GM23338 (cell line): ENCODE results near the gene NDST4.

Source experiments
- EZH2phosphoT487 ChIP-seq: fragments of 200-600 bp; sonication (generic); IDR thresholded peaks from one replicate; pipeline ENCODE4 v1.8.1; 2018; ENCODE audit warnings: antibody characterized with exemption; ENCODE audit not compliant: unreplicated experiment
- JUNB ChIP-seq: IDR thresholded peaks from one replicate; pipeline ENCODE4 v1.6.1; 2016; ENCODE audit warnings: antibody characterized with exemption; ENCODE audit not compliant: unreplicated experiment
- POLR2AphosphoS5 ChIP-seq: IDR thresholded peaks from 2 replicates; pipeline ENCODE4 v1.6.1; 2016; ENCODE audit warnings: antibody characterized with exemption, low read depth
- ZNF331 ChIP-seq: fragments of 250-450 bp; sonication (Bioruptor Pico); IDR thresholded peaks from 2 replicates; pipeline ENCODE4 v1.5.0; 2020; ENCODE audit warnings: low read depth, mild to moderate bottlenecking, moderate library complexity
- TF ChIP-seq, protein P1 (sequence below), 2 experiments: fragments of 200-600 bp in 1 of 2; sonication (generic) in 1 of 2; conservative IDR thresholded peaks; 2 replicates each; pipeline versions ENCODE4 v1.5.1 to v1.6.1; 2016 to 2017; ENCODE audit warnings: antibody characterized with exemption in 2 of 2, low read depth in 2 of 2, mild to moderate bottlenecking in 2 of 2, moderate library complexity in 1 of 2
- TF ChIP-seq, protein P2 (sequence below): IDR thresholded peaks from one replicate; pipeline ENCODE4 v1.6.1; 2018; ENCODE audit warnings: antibody characterized with exemption; ENCODE audit not compliant: unreplicated experiment

DNA sequence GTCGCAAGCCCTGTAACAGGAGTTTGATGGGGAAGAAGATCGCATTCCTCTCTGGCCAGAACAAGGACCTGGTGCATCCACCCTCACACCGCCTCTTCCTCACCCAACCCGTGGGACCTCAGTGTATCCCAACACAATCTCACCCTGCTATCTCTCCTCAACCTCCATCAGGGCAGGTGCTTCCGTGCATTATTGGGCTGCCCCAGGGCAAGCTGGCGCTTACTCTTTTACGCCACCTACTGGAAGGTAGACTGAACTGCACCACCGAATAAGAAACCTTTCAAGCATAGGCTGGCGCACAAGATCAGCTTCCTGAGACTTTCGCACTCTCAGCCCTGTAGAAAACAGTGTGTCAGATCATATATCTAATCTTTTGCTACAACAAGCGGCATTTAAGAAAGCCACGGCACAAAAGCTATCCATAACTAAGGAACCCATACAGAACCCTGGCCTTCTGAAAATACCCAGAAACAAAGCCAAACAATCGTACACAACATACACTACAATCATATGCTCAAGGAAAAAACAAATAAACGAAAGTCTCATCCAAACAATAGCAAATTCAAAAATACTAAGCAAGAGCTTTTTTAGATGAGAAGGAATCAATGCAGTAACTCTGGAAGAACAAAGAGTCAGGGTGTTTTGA is 305.5 kb downstream of the NDST4 start:
- TF ChIP-seq, protein P1, sequence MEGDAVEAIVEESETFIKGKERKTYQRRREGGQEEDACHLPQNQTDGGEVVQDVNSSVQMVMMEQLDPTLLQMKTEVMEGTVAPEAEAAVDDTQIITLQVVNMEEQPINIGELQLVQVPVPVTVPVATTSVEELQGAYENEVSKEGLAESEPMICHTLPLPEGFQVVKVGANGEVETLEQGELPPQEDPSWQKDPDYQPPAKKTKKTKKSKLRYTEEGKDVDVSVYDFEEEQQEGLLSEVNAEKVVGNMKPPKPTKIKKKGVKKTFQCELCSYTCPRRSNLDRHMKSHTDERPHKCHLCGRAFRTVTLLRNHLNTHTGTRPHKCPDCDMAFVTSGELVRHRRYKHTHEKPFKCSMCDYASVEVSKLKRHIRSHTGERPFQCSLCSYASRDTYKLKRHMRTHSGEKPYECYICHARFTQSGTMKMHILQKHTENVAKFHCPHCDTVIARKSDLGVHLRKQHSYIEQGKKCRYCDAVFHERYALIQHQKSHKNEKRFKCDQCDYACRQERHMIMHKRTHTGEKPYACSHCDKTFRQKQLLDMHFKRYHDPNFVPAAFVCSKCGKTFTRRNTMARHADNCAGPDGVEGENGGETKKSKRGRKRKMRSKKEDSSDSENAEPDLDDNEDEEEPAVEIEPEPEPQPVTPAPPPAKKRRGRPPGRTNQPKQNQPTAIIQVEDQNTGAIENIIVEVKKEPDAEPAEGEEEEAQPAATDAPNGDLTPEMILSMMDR (conservative IDR thresholded peaks at IDR 0.05; ENCODE audit: low read depth in 2 of 2) = peak; percentile 84 to 91
- TF ChIP-seq POLR2AphosphoS5 (no peak), ZNF331 (CRISPR knock-in tag) (no peak), JUNB (no peak), EZH2phosphoT487 (no peak)
- TF ChIP-seq, protein P2, sequence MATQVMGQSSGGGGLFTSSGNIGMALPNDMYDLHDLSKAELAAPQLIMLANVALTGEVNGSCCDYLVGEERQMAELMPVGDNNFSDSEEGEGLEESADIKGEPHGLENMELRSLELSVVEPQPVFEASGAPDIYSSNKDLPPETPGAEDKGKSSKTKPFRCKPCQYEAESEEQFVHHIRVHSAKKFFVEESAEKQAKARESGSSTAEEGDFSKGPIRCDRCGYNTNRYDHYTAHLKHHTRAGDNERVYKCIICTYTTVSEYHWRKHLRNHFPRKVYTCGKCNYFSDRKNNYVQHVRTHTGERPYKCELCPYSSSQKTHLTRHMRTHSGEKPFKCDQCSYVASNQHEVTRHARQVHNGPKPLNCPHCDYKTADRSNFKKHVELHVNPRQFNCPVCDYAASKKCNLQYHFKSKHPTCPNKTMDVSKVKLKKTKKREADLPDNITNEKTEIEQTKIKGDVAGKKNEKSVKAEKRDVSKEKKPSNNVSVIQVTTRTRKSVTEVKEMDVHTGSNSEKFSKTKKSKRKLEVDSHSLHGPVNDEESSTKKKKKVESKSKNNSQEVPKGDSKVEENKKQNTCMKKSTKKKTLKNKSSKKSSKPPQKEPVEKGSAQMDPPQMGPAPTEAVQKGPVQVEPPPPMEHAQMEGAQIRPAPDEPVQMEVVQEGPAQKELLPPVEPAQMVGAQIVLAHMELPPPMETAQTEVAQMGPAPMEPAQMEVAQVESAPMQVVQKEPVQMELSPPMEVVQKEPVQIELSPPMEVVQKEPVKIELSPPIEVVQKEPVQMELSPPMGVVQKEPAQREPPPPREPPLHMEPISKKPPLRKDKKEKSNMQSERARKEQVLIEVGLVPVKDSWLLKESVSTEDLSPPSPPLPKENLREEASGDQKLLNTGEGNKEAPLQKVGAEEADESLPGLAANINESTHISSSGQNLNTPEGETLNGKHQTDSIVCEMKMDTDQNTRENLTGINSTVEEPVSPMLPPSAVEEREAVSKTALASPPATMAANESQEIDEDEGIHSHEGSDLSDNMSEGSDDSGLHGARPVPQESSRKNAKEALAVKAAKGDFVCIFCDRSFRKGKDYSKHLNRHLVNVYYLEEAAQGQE = no peak
